Panc1 (cell line): ENCODE data around the gene STKLD1.

Experiments used
- CTCF ChIP-seq: fragments of 450-650 bp; IDR thresholded peaks from 2 replicates; pipeline ENCODE4 v1.5.1; 2017; ENCODE audit warnings: mild to moderate bottlenecking
- SIN3A ChIP-seq: IDR thresholded peaks from 2 replicates; pipeline ENCODE4 v1.6.1; 2012; ENCODE audit warnings: low read depth, mild to moderate bottlenecking, low read length, moderate library complexity, borderline replicate concordance; ENCODE audit not compliant: insufficient read depth

- no peak for TF ChIP-seq CTCF
- TF ChIP-seq SIN3A = no peak
Measured at GRCh38 chr9:133445293-133445969, 69.3 kb downstream of the STKLD1 start.
